Liver (tissue), 9 donors: ENCODE data around the gene SPRR1A. TPM values are rescaled to one million over a fixed set of nuclear protein-coding genes. Genes with fewer than 3 reads are reported as not detected.

Experiments used
- DNase-seq: peaks from one replicate; pipeline ENCODE4 v3.0.0-alpha.2; 2017; ENCODE audit warnings: low spot score
- H3K27ac ChIP-seq, 2 donors: one replicate each; pipeline ENCODE4 v1.7.0; 2013; ENCODE audit warnings: inconsistent platforms in 2 of 2, low read length in 2 of 2, control low read depth in 1 of 2, low read depth in 1 of 2, mild to moderate bottlenecking in 1 of 2
- H3K27me3 ChIP-seq, 4 donors: one replicate each; pipeline versions ENCODE4 v1.6.1 to v1.7.0; 2013; ENCODE audit warnings: low read length in 3 of 4, inconsistent platforms in 1 of 4, mild to moderate bottlenecking in 1 of 4, moderate library complexity in 1 of 4; ENCODE audit not compliant: control insufficient read depth in 4 of 4, insufficient read depth in 4 of 4
- H3K36me3 ChIP-seq, 4 donors: one replicate each; pipeline versions ENCODE4 v1.6.1 to v1.7.0; 2013; ENCODE audit warnings: low read length in 3 of 4, mild to moderate bottlenecking in 3 of 4, low read depth in 1 of 4, moderate library complexity in 1 of 4; ENCODE audit not compliant: control insufficient read depth in 4 of 4, insufficient read depth in 3 of 4
- H3K4me1 ChIP-seq, 4 donors: one replicate each; pipeline versions ENCODE4 v1.6.1 to v1.7.0; 2013; ENCODE audit warnings: low read length in 3 of 4, mild to moderate bottlenecking in 3 of 4, moderate library complexity in 1 of 4; ENCODE audit not compliant: control insufficient read depth in 4 of 4, insufficient read depth in 4 of 4
- H3K4me3 ChIP-seq, 3 donors: one replicate each; pipeline versions ENCODE4 v1.6.1 to v1.7.0; 2013; ENCODE audit warnings: low read length in 3 of 3, control low read depth in 1 of 3, low read depth in 1 of 3, mild to moderate bottlenecking in 1 of 3
- H3K9ac ChIP-seq, 2 donors: one replicate each; pipeline ENCODE4 v1.7.0; 2013; ENCODE audit warnings: low read length in 2 of 2, mild to moderate bottlenecking in 2 of 2, moderate library complexity in 2 of 2, control low read depth in 1 of 2, low read depth in 1 of 2
- H3K9me3 ChIP-seq, 4 donors: one replicate each; pipeline versions ENCODE4 v1.6.1 to v1.7.0; 2013; ENCODE audit warnings: low read length in 3 of 4; ENCODE audit not compliant: control insufficient read depth in 4 of 4
- CTCF ChIP-seq: fragments of 150-350 bp; IDR thresholded peaks from 2 replicates; pipeline ENCODE4 v1.5.1; 2017; ENCODE audit warnings: improper control_type of control experiment, low read depth, low read length; ENCODE audit not compliant: missing input control
- FOXA1 ChIP-seq: IDR thresholded peaks from 2 replicates; pipeline ENCODE4 v1.6.1; 2016; ENCODE audit warnings: antibody characterized with exemption
- FOXA2 ChIP-seq: IDR thresholded peaks from 2 replicates; pipeline ENCODE4 v1.6.1; 2016; ENCODE audit warnings: antibody characterized with exemption
- GABPA ChIP-seq, 2 donors: IDR thresholded peaks in 1 of 2; conservative IDR thresholded peaks in 1 of 2; 2 replicates each; pipeline ENCODE4 v1.6.1; 2016; ENCODE audit warnings: antibody characterized with exemption in 2 of 2, mild to moderate bottlenecking in 1 of 2, moderate library complexity in 1 of 2
- HNF4A ChIP-seq, 2 donors: conservative IDR thresholded peaks; 2 replicates each; pipeline ENCODE4 v1.6.1; 2016; ENCODE audit warnings: antibody characterized with exemption in 2 of 2, mild to moderate bottlenecking in 2 of 2
- RAD21 ChIP-seq, 2 donors: IDR thresholded peaks; 2 replicates each; pipeline ENCODE4 v1.6.1; 2016; ENCODE audit warnings: antibody characterized with exemption in 2 of 2, mild to moderate bottlenecking in 2 of 2
- REST ChIP-seq: IDR thresholded peaks from 2 replicates; pipeline ENCODE4 v1.6.1; 2016; ENCODE audit warnings: antibody characterized with exemption, mild to moderate bottlenecking
- RXRA ChIP-seq, 2 donors: IDR thresholded peaks; 2 replicates each; pipeline ENCODE4 v1.6.1; 2017 to 2018; ENCODE audit warnings: antibody characterized with exemption in 2 of 2, mild to moderate bottlenecking in 1 of 2
- SP1 ChIP-seq: IDR thresholded peaks from 2 replicates; pipeline ENCODE4 v1.6.1; 2018; ENCODE audit warnings: antibody characterized with exemption, mild to moderate bottlenecking
- TAF1 ChIP-seq: conservative IDR thresholded peaks from 2 replicates; pipeline ENCODE4 v1.6.1; 2016; ENCODE audit warnings: antibody characterized with exemption, mild to moderate bottlenecking
- YY1 ChIP-seq: IDR thresholded peaks from 2 replicates; pipeline ENCODE4 v1.6.1; 2016; ENCODE audit warnings: antibody characterized with exemption, mild to moderate bottlenecking
- WGBS: extraction: QIAGEN DNeasy Blood & Tissue Kit; methylation state at CpG from one replicate; pipeline ENCODE4 v1.1.7; 2013; 5-methylcytosine and 5-hydroxymethylcytosine counted together
- polyA plus RNA-seq, 2 donors: library from polyadenylated mRNA; stranded (reverse) in 1 of 2; unstranded in 1 of 2; fragments of 200-250 nt in 1 of 2; fragments of >200 nt in 1 of 2; fragmentation: Nextera tagmentation in 1 of 2; extraction: Ambion mirVana in 1 of 2; gene quantifications; one replicate each; pipeline versions ENCODE4 v1.2.1 to v1.2.3, GENCODE V29; 2013 to 2015
- total RNA-seq, 2 donors: library from RNA; depleted of rRNA; stranded (reverse); fragments of >200 nt; gene quantifications; one replicate each; pipeline ENCODE4 v1.2.3, GENCODE V29; 2014
- TF ChIP-seq, protein P1 (sequence below): IDR thresholded peaks from 2 replicates; pipeline ENCODE4 v1.6.1; 2016; ENCODE audit warnings: antibody characterized with exemption
- donor health status: healthy.
- donor health status: healthy.
- donor health status: healthy.
- donor health status: healthy.
- donor health status: healthy.

Gene SPRR1A
- total and polyA plus RNA-seq, 4 donors: not detected

DNA sequence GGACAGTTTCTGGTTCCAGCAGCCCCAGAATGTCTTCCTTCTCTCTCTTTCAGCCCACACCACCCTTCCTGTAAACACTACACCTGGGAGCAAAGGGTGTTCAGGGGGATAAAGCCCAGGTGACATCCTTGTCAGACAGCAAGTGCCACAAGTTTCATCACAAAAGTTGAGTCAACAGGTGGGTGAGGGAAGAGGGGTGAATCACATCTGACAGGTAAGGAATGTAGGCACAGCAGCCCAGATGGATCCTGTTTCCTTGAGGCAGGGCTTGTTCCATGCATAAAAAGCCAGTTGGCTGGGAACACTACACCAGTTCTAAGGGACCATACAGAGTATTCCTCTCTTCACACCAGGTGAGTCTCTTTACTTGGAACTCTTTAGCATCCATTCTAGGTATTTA, 47.0 kb downstream of the SPRR1A start, which contains the start of gene SPRR1B (continued):
- TF ChIP-seq RXRA (IDR thresholded peaks at IDR 0.05) (no peak), FOXA2 (no peak)

DNA sequence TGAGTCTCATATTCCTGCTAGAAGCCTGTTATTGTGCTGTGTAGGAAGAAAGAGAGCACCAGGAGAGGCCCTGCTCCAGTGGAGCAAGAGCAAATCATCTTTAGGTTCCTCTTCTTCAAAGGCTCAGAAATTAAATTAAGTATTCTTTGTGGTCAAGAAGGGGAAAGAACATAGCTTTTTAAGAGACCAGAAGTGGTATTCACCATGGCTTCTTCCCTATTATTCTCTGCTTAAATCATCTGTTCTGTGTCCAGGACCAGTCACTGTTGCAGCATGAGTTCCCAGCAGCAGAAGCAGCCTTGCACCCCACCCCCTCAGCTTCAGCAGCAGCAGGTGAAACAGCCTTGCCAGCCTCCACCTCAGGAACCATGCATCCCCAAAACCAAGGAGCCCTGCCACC, 48.2 kb downstream of the SPRR1A start:
- Histone ChIP-seq H3K27me3 (peaks cover 0 to 5% (median 0%) of the 10 kb centered on the region in 4 donors), H3K9me3 (no peaks in the 10 kb centered on the region), H3K27ac (no peak overlapping the region), H3K9ac (no peak overlapping the region), H3K36me3 (no peaks in the 10 kb centered on the region), H3K4me3 (no peak overlapping the region), H3K4me1 (no peaks in the 10 kb centered on the region)
- no peak for DNase-seq
- TF ChIP-seq RXRA (IDR thresholded peaks at IDR 0.05): no peak
- no peak for TF ChIP-seq REST

GRCh38 chr1:153032677-153033308, 48.9 kb downstream of the SPRR1A start:
- DNase-seq: no peak
- TF ChIP-seq GABPA (IDR thresholded peaks at IDR 0.05 in 1 of 2, conservative IDR thresholded peaks at IDR 0.05 in 1 of 2) (no peak), HNF4A (conservative IDR thresholded peaks at IDR 0.05) (no peak), REST (no peak), RAD21 (IDR thresholded peaks at IDR 0.05) (peak in 1 of 2 donors; percentile 26)
- no peaks in the 10 kb centered on the region for H3K9me3 ChIP-seq

DNA sequence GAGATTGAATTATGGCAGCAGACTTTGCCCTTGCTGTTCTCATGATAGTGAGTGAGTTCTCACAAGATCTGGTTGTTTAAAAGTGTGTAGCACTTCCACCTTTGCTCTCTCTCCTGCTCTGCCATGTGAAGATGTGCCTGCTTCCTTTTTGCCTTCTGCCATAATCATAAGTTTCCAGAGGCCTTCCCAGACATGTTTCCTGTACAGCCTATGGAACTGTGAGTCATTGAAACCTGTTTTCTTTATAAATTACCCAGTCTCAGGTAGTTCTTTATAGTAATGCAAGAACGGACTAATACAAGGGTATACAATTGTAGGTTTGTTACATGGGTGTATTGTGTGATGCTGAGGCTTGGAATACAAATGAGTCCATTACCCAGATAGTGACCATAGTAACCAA, 51.3 kb downstream of the SPRR1A start:
- no peak for DNase-seq
- H3K4me3 ChIP-seq: no peak overlapping the region
- 72% methylated on average over 1 of the region's 1 CpG for WGBS
- H3K4me1 ChIP-seq: no peaks in the 10 kb centered on the region
- peaks cover 0 to 5% (median 0%) of the 10 kb centered on the region in 4 donors for H3K27me3 ChIP-seq
- H3K36me3 ChIP-seq: no peaks in the 10 kb centered on the region
- no peaks in the 10 kb centered on the region for H3K9me3 ChIP-seq
- no peak overlapping the region for H3K9ac ChIP-seq
- H3K27ac ChIP-seq: no peak overlapping the region
- TF ChIP-seq RAD21 (IDR thresholded peaks at IDR 0.05): no peak
- TF ChIP-seq FOXA1: no peak
- no peak for TF ChIP-seq CTCF
- no peak for TF ChIP-seq YY1
- no peak for TF ChIP-seq HNF4A (conservative IDR thresholded peaks at IDR 0.05)
- TF ChIP-seq, protein P1, sequence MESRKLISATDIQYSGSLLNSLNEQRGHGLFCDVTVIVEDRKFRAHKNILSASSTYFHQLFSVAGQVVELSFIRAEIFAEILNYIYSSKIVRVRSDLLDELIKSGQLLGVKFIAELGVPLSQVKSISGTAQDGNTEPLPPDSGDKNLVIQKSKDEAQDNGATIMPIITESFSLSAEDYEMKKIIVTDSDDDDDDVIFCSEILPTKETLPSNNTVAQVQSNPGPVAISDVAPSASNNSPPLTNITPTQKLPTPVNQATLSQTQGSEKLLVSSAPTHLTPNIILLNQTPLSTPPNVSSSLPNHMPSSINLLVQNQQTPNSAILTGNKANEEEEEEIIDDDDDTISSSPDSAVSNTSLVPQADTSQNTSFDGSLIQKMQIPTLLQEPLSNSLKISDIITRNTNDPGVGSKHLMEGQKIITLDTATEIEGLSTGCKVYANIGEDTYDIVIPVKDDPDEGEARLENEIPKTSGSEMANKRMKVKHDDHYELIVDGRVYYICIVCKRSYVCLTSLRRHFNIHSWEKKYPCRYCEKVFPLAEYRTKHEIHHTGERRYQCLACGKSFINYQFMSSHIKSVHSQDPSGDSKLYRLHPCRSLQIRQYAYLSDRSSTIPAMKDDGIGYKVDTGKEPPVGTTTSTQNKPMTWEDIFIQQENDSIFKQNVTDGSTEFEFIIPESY: no peak
- no peak for TF ChIP-seq FOXA2
- TF ChIP-seq SP1: no peak
- TF ChIP-seq TAF1: no peak
- TF ChIP-seq GABPA (IDR thresholded peaks at IDR 0.05 in 1 of 2, conservative IDR thresholded peaks at IDR 0.05 in 1 of 2): no peak

More at GRCh38 chr1:153032677-153033308, 48.9 kb downstream of the SPRR1A start:
- no peaks in the 10 kb centered on the region for H3K36me3 ChIP-seq
- H3K4me3 ChIP-seq: no peak overlapping the region
- no peak overlapping the region for H3K27ac ChIP-seq
- no peak overlapping the region for H3K9ac ChIP-seq
- 45% methylated on average over 3 of the region's 3 CpGs for WGBS
- H3K27me3 ChIP-seq: peaks cover 0 to 5% (median 0%) of the 10 kb centered on the region in 4 donors
- no peaks in the 10 kb centered on the region for H3K4me1 ChIP-seq
